ENCODE measurements around the gene PEX3.

DNA sequence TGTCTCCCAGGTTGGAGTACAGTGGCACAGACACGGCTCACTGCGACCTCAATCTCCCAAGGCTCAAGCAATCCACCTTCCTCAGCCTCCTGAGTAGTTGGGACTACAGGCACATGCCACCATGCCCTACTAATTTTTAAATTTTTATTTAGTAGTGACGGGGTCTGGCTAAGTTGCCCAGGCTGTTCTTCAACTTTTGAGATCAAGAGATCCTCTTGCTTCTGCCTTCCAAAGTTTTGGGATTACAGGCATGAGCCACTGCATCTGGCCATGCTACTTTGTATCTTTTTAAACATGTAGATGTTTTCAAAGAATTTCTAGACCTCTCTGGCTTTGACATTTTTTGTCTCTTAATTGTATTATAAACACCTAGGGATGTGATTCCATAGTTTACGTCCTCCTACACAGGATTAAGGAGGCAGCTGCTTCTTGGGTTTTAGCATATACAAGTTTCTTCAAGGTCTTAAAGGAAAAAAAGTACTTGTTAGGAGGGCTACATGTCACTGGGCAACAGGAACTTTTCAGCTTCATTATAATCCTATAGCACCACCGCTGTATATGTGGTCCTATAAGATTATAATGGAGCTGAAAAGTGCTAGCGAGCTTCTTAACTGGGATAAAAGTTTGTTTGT, 1.4 kb upstream of the PEX3 start:
- no peak for TF ChIP-seq EZH2 (IDR thresholded peaks at IDR 0.05; ENCODE audit: low read length, unreplicated experiment)
- no peak for TF ChIP-seq CTCF (conservative IDR thresholded peaks at IDR 0.05; ENCODE audit: low read depth, low read length)
